ENCODE measurements around the gene NTNG2.

DNA sequence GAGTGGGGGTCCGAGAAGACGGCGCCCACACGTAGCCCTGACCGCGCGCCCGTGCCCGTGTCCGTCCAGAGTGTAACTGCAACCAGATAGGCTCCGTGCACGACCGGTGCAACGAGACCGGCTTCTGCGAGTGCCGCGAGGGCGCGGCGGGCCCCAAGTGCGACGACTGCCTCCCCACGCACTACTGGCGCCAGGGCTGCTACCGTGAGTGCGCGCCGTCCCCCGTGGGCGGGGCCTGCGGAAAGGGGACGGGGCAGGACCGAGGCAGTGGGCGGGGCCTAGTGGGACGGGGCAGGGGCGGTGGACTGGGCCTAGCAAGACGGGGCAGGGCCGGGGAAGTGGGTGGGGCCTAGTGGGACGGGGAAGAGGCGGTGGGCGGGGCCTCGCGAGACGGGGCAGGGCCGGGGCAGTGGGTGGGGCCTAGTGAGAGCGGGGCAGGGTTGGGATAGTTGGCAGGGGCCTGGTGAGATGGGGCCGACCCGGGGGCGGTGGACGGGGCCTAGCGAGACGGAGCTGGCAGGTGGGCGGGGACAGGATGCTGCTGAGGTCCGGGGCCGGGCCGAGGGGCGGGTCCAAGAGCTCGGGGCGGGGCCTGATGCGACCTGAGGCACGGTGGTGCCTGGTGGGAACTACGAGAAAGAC, 79.1 kb downstream of the NTNG2 start:
- TF ChIP-seq EZH2 (IDR thresholded peaks at IDR 0.05; ENCODE audit: borderline replicate concordance, low read length): no peak
- TF ChIP-seq, protein P1, sequence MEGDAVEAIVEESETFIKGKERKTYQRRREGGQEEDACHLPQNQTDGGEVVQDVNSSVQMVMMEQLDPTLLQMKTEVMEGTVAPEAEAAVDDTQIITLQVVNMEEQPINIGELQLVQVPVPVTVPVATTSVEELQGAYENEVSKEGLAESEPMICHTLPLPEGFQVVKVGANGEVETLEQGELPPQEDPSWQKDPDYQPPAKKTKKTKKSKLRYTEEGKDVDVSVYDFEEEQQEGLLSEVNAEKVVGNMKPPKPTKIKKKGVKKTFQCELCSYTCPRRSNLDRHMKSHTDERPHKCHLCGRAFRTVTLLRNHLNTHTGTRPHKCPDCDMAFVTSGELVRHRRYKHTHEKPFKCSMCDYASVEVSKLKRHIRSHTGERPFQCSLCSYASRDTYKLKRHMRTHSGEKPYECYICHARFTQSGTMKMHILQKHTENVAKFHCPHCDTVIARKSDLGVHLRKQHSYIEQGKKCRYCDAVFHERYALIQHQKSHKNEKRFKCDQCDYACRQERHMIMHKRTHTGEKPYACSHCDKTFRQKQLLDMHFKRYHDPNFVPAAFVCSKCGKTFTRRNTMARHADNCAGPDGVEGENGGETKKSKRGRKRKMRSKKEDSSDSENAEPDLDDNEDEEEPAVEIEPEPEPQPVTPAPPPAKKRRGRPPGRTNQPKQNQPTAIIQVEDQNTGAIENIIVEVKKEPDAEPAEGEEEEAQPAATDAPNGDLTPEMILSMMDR (IDR thresholded peaks at IDR 0.05; ENCODE audit: low read length): no peak

Data from OCI-LY1 (cell line).